K562 (cell line): ENCODE data around the gene LGALS16. TPM values are rescaled to one million over a fixed set of nuclear protein-coding genes. Genes with fewer than 3 reads are reported as not detected.

Source experiments
- ATAC-seq: fragments of 200-7000 bp; cut with Tn5 transposase; 3 replicates; pipeline ENCODE4 v1.9.1; 2020; ENCODE audit warnings: moderate library complexity
- BruUV-seq: library from RNA; stranded (reverse); fragments of 400-500 nt; replicated peaks from 2 replicates; lab custom pipeline; 2021; lab: Mats Ljungman, UMichigan
- CTCF ChIA-PET: fragments of 300-600 bp; formaldehyde crosslinking; extraction: SDS; loops from one replicate; lab custom pipeline; 2021; ENCODE audit warnings: low intra/inter-chr PET ratio; lab: Yijun Ruan, JAX
- POLR2A ChIA-PET: fragments of 300-600, 350-650 bp; sonication (Branson Sonifier 250); formaldehyde crosslinking; extraction: SDS; loops from one replicate; lab custom pipeline; 2021; ENCODE audit warnings: antibody characterized with exemption, inconsistent platforms; lab: Yijun Ruan, JAX
- DNase-seq, 4 experiments: peaks; one replicate each; pipeline versions ENCODE4 v3.0.0 to v3.0.0-alpha.2; 2011 to 2018; ENCODE audit warnings: low spot score in 3 of 4, mixed read lengths in 3 of 4; ENCODE audit errors: extremely low read depth in 1 of 4
- FAIRE-seq: peaks from 2 replicates; lab custom pipeline; 2011; peaks lifted over from hg19 to GRCh38; lab: Jason Lieb, UNC
- H2AFZ ChIP-seq: 2 replicates; pipeline ENCODE4 v1.6.0; 2011; ENCODE audit warnings: low read depth, low read length, control low read depth, inconsistent platforms
- H3K27ac ChIP-seq: fragments of 200-600 bp; 3 replicates; pipeline ENCODE4 v1.8.0; 2011; ENCODE audit warnings: low read depth, mild to moderate bottlenecking, control low read depth, inconsistent platforms, low read length, moderate library complexity, mixed read lengths; ENCODE audit errors: extremely low read depth
- H3K27me3 ChIP-seq, 2 experiments: fragments of 300-600 bp in 1 of 2; 2 replicates in 1 of 2; 3 replicates in 1 of 2; pipeline versions ENCODE4 v1.6.0 to v1.8.0; 2011; ENCODE audit warnings: inconsistent platforms in 2 of 2, low read length in 2 of 2, mild to moderate bottlenecking in 1 of 2, mixed read lengths in 1 of 2, moderate library complexity in 1 of 2; ENCODE audit not compliant: control insufficient read depth in 2 of 2, insufficient read depth in 2 of 2
- H3K36me3 ChIP-seq: fragments of 300-600 bp; 3 replicates; pipeline ENCODE4 v1.8.0; 2011; ENCODE audit warnings: mild to moderate bottlenecking, low read length, inconsistent platforms; ENCODE audit not compliant: control insufficient read depth, insufficient read depth
- H3K4me1 ChIP-seq, 2 experiments: fragments of 200-600 bp in 1 of 2; replicated peaks in 1 of 2; 2 replicates in 1 of 2; 3 replicates in 1 of 2; pipeline versions ENCODE4 v1.5.1 to v1.8.0; 2011; ENCODE audit warnings: inconsistent platforms in 2 of 2, low read length in 2 of 2, mild to moderate bottlenecking in 1 of 2, mixed read lengths in 1 of 2, moderate library complexity in 1 of 2; ENCODE audit not compliant: control insufficient read depth in 2 of 2, insufficient read depth in 2 of 2
- H3K4me2 ChIP-seq: 2 replicates; pipeline ENCODE4 v1.6.1; 2011; ENCODE audit warnings: low read length, control low read depth, inconsistent platforms, mixed read lengths; ENCODE audit not compliant: insufficient read depth
- H3K4me3 ChIP-seq: fragments of 200-600 bp; sonication (generic), shearing (Covaris generic); 2 replicates; pipeline ENCODE4 v1.5.1; 2016; ENCODE audit warnings: control low read depth, inconsistent platforms
- H3K79me2 ChIP-seq: fragments of 200-600 bp; 3 replicates; pipeline ENCODE4 v1.8.0; 2011; ENCODE audit warnings: low read length, inconsistent platforms; ENCODE audit not compliant: control insufficient read depth, insufficient read depth
- H3K9ac ChIP-seq, 2 experiments: 2 replicates each; pipeline versions ENCODE4 v1.6.0 to v1.6.1; 2011; ENCODE audit warnings: low read depth in 2 of 2, low read length in 2 of 2, control low read depth in 1 of 2, inconsistent platforms in 1 of 2, mild to moderate bottlenecking in 1 of 2, mixed read lengths in 1 of 2; ENCODE audit not compliant: insufficient read depth in 1 of 2
- H3K9me1 ChIP-seq: one replicate; pipeline ENCODE4 v1.6.0; 2011; ENCODE audit warnings: inconsistent platforms, mild to moderate bottlenecking, low read length, moderate library complexity; ENCODE audit not compliant: control insufficient read depth, insufficient read depth
- H3K9me3 ChIP-seq: replicated peaks from 2 replicates; pipeline ENCODE4 v1.5.1; 2011; ENCODE audit warnings: low read depth, low read length, inconsistent platforms; ENCODE audit not compliant: control insufficient read depth, insufficient read depth
- H4K20me1 ChIP-seq: replicated peaks from 2 replicates; pipeline ENCODE4 v1.6.1; 2011; ENCODE audit warnings: low read length, inconsistent platforms, mixed read lengths; ENCODE audit not compliant: control insufficient read depth, insufficient read depth
- ARHGAP35 ChIP-seq: fragments of 450-650 bp; IDR thresholded peaks from 2 replicates; pipeline ENCODE4 v1.6.1; 2018; ENCODE audit not compliant: partially characterized antibody
- E2F6 ChIP-seq, 2 experiments: IDR thresholded peaks; 2 replicates each; pipeline ENCODE4 v1.6.1; 2011; ENCODE audit warnings: borderline replicate concordance in 1 of 2, control low read depth in 1 of 2, low read depth in 1 of 2, low read length in 1 of 2, mild to moderate bottlenecking in 1 of 2, mixed read lengths in 1 of 2, moderate library complexity in 1 of 2; ENCODE audit not compliant: insufficient read depth in 1 of 2, insufficient read length in 1 of 2, poor library complexity in 1 of 2, severe bottlenecking in 1 of 2; ENCODE audit errors: extremely low read depth in 1 of 2
- FOXK1 ChIP-seq: sonication (generic); formaldehyde crosslinking; IDR thresholded peaks from 2 replicates; pipeline ENCODE4 v1.8.0; 2022; ENCODE audit warnings: missing genetic modification reagents, mild to moderate bottlenecking, borderline replicate concordance
- KDM1A ChIP-seq, 2 experiments: fragments of 450-650 bp; IDR thresholded peaks; 2 replicates each; pipeline ENCODE4 v1.6.1; 2016; ENCODE audit warnings: mild to moderate bottlenecking in 2 of 2
- KHSRP ChIP-seq: fragments of 450-650 bp; IDR thresholded peaks from 2 replicates; pipeline ENCODE4 v1.6.1; 2017
- NFATC3 ChIP-seq: fragments of 450-650 bp; IDR thresholded peaks from 2 replicates; pipeline ENCODE4 v1.6.1; 2017; ENCODE audit warnings: mild to moderate bottlenecking
- PURB ChIP-seq: sonication (generic); formaldehyde crosslinking; IDR thresholded peaks from 2 replicates; pipeline ENCODE4 v1.9.0; 2021; ENCODE audit warnings: low read depth, mild to moderate bottlenecking, missing genetic modification reagents
- TCF7L2 ChIP-seq: fragments of 150-350 bp; IDR thresholded peaks from 2 replicates; pipeline ENCODE4 v1.6.1; 2016; ENCODE audit warnings: low read depth, mild to moderate bottlenecking, low read length, moderate library complexity
- TEAD2 ChIP-seq: fragments of 450-650 bp; IDR thresholded peaks from 2 replicates; pipeline ENCODE4 v1.6.1; 2016; ENCODE audit warnings: missing genetic modification characterization, control low read depth, missing compliant biosample characterization
- USF2 ChIP-seq: sonication (generic); formaldehyde crosslinking; IDR thresholded peaks from 2 replicates; pipeline ENCODE4 v1.5.0; 2020; ENCODE audit warnings: missing genetic modification reagents
- ZFX ChIP-seq: sonication (generic); formaldehyde crosslinking; IDR thresholded peaks from 2 replicates; pipeline ENCODE4 v1.8.0; 2022; ENCODE audit warnings: mild to moderate bottlenecking, missing genetic modification reagents, moderate library complexity
- ZNF23 ChIP-seq: fragments of 250-450 bp; sonication (Bioruptor Pico); IDR thresholded peaks from 2 replicates; pipeline ENCODE4 v1.4.0; 2020; ENCODE audit warnings: mild to moderate bottlenecking
- ZNF764 ChIP-seq: fragments of 250-450 bp; sonication (Bioruptor Pico); IDR thresholded peaks from 2 replicates; pipeline ENCODE4 v1.4.0; 2020; ENCODE audit warnings: low read depth, mild to moderate bottlenecking, moderate library complexity
- ZNF79 ChIP-seq: fragments of 250-450 bp; sonication (Bioruptor Pico); IDR thresholded peaks from 2 replicates; pipeline ENCODE4 v1.4.0; 2020; ENCODE audit warnings: low read depth, mild to moderate bottlenecking, moderate library complexity
- ZSCAN29 ChIP-seq: fragments of 450-650 bp; IDR thresholded peaks from 2 replicates; pipeline ENCODE4 v1.6.1; 2017
- WGBS: fragments of 100-300 bp; shearing (Covaris generic); methylation state at CpG from one replicate; pipeline ENCODE4 v1.1.6; 2016; ENCODE audit warnings: low coverage, mixed read lengths; ENCODE audit not compliant: insufficient coverage; ENCODE audit errors: missing lambda C conversion rate; 5-methylcytosine and 5-hydroxymethylcytosine counted together
- in situ Hi-C: fragments of 300-500 bp; cut with MboI; formaldehyde crosslinking; loops from 4 replicates; pipeline ENCODE4 v1.15.0; 2018; ENCODE audit warnings: inconsistent platforms, mixed read lengths
- intact Hi-C: fragments of 100-400 bp; cut with micrococcal nuclease; formaldehyde crosslinking; loops from 2 replicates; pipeline ENCODE4 v1.14.2; 2022
- polyA plus RNA-seq, 8 experiments: library from polyadenylated mRNA; depleted of rRNA in 4 of 8; stranded (reverse) in 5 of 8; unstranded in 3 of 8; fragments of >200 nt; fragmentation: Nextera tagmentation in 2 of 8; fragmentation: Illumina TruSeq in 1 of 8; extraction: Ambion mirVana in 2 of 8; extraction: Trizol in 1 of 8; gene quantifications; 2 replicates each; pipeline versions ENCODE4 v1.2.1 to v1.2.3, GENCODE V29; 2011 to 2014; ENCODE audit warnings: inconsistent platforms in 1 of 8, missing spikeins in 1 of 8
- total RNA-seq, 7 experiments: library from RNA; depleted of rRNA in 6 of 7; stranded (reverse); fragments of >200 nt in 6 of 7; fragmentation: Illumina TruSeq in 2 of 7; extraction: Trizol in 2 of 7; gene quantifications; 2 replicates each; pipeline versions ENCODE4 v1.2.1 to v1.2.3, GENCODE V29; 2011 to 2021; ENCODE audit warnings: low replicate concordance in 1 of 7

LGALS16 gene
- total and polyA plus RNA-seq, 9 of the 15 experiments (the other 6 are each of a cell fraction or from before 2014, with no cell fraction given): not detected

GRCh38 chr19:39692166-39692565, 36.5 kb downstream of the LGALS16 start:
- Histone ChIP-seq H2AFZ (no peak overlapping the region), H3K27me3 (no peaks in the 10 kb centered on the region; a peak in 1 of 5 replicates), H3K36me3 (no peaks in the 10 kb centered on the region), H3K9me1 (no peaks in the 10 kb centered on the region), H3K27ac (no peak overlapping the region), H3K4me2 (no peak overlapping the region), H3K4me1 (no peaks in the 10 kb centered on the region), H3K9ac (no peak overlapping the region), H3K9me3 (no peaks in the 10 kb centered on the region), H3K79me2 (no peaks in the 10 kb centered on the region), H3K4me3 (no peak overlapping the region), H4K20me1 (no peaks in the 10 kb centered on the region)
- DNase-seq (no peak), FAIRE-seq (no peak), ATAC-seq (no peak)
- BruUV-seq: no TSS peak
- in situ Hi-C loops: no loop called here
- TF ChIP-seq ZNF79 (CRISPR knock-in tag): no peak
- CTCF ChIA-PET: no interaction called here
- WGBS: 0% methylated on average over 3 of the region's 3 CpGs
- intact Hi-C loops: no loop called here
- POLR2A ChIA-PET: no interaction called here

GRCh38 chr19:39692822-39693221, 37.1 kb downstream of the LGALS16 start:
- Histone ChIP-seq H3K4me2 (no peak overlapping the region), H3K36me3 (no peaks in the 10 kb centered on the region), H3K27me3 (no peaks in the 10 kb centered on the region; a peak in 1 of 5 replicates), H3K4me3 (no peak overlapping the region), H3K9me3 (no peaks in the 10 kb centered on the region), H2AFZ (no peak overlapping the region), H3K9ac (no peak overlapping the region), H3K79me2 (no peaks in the 10 kb centered on the region), H3K9me1 (no peaks in the 10 kb centered on the region), H3K27ac (no peak overlapping the region), H3K4me1 (no peaks in the 10 kb centered on the region), H4K20me1 (no peaks in the 10 kb centered on the region)
- in situ Hi-C loops (no loop called here), intact Hi-C loops (no loop called here)
- ChIA-PET POLR2A (no interaction called here), CTCF (no interaction called here)
- WGBS: 0% methylated on average over 1 of the region's 1 CpG
- BruUV-seq: no TSS peak
- no peak for FAIRE-seq
- no peak for ATAC-seq
- no peak for DNase-seq
- TF ChIP-seq FOXK1 (CRISPR knock-in tag) (no peak), USF2 (no peak), NFATC3 (no peak), PURB (no peak), TCF7L2 (no peak), KDM1A (IDR thresholded peaks at IDR 0.05) (no peak), ARHGAP35 (no peak), KHSRP (no peak), ZFX (CRISPR knock-in tag) (no peak), ZNF23 (CRISPR knock-in tag) (no peak), E2F6 (IDR thresholded peaks at IDR 0.05; ENCODE audit: borderline replicate concordance in 1 of 2, extremely low read depth in 1 of 2, insufficient read depth in 1 of 2, insufficient read length in 1 of 2, low read depth in 1 of 2, low read length in 1 of 2, poor library complexity in 1 of 2, severe bottlenecking in 1 of 2) (no peak), ZNF764 (CRISPR knock-in tag) (no peak), ZSCAN29 (no peak), TEAD2 (no peak)
